ENCODE data around the gene OLFML2A.

Gene OLFML2A

DNA sequence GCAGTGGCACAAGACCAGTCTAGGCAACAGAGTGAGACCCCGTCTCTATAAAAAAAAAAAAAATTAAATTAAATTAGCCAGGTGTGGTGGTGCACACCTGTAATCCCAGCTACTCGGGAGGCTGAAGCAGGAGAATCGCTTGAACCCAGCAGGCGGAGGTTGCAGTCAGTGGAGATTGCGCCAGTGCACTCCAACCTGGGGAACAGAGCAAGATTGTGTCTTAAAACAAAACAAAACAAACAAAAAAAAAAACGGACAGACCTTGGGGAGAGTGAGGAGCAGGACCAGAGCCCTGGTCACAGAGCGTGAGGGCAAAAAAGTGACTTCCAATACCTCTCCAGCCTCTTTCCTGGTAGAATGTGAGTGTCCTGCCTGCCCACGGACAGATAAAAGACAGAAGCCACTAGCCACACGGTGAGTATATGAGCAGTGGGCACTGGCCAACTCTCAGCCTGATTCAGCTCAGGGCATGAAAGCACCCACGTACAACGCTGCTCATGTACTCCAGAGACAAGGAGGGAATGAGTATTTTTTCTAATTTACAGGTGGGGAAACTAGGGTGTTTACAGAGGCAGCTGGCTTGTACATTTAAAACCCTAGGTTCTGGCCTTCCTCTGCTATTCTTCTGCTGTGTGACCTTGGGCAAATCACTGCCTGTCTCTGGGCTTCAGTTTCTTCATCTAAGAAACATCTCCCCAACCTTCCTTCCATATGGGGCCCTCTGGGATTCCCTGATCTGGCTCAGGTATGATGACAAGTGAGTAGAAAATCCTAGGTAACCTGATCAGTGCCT is 1.8 kb downstream of the OLFML2A start:
- no peak for DNase-seq (ENCODE audit: low read depth in 3 of 3)

GRCh38 chr9:124779368-124780059 is 2.6 kb downstream of the OLFML2A start:
- no peak for DNase-seq (ENCODE audit: low read depth in 3 of 3)

DNA sequence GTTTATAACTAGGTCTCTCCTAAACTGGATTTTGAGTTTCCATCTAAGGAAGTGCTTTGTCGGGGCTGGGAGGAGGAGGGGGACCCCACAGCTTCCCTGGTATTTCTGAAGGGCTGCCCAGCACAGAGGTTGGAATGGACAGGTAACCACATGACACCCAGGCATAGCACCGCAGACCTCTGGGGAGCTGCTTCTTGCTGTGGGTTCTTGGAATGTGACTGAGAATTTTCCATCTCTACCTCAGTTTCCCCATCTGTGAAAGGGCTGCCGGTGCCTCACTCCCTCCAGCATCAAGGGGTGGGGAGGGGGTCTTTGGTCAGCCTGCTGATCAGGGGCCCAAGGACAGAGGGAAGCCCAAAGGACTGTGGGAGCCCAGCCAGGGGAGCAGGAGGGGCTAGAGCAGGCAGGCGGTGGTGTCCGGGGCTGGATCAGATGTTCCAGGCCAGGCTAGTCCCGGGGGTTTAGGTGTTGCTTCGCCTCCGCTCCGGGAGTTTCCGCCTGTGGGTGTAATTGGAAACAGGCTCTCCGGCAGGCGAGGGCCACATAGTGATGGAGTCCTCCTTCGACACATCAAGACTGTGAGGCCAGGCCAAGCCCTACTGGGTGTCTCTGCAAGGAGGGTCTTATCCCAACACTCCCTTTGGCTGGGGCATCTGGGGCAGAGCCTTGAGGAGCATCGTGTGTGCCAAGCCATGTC is 3.3 kb downstream of the OLFML2A start:
- no peak for DNase-seq (ENCODE audit: low read depth in 3 of 3)

DNA sequence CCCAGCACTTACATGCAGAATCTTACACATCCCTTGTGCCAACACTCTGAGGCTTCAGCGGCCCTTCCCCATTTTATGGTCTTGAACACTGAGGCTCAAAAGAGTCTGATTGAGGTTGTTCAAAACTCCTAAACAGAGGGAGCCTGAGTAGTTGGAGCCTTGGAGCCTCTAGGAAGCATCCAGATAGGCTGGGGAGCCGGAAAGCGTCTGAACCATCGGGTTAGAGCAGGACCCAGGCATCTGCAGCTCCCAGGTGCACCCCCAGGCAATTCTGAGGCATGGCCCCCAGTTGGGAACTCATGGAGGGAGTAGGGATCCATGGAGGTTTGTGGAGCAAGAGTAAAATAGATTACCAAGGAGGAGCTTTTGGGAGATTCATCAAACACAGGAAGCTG is 3.8 kb downstream of the OLFML2A start:
- DNase-seq (ENCODE audit: low read depth in 3 of 3) = no peak

- DNase-seq (ENCODE audit: low read depth in 3 of 3) = no peak
Measured at GRCh38 chr9:124781967-124782660, 5.2 kb downstream of the OLFML2A start.

- no peak for DNase-seq (ENCODE audit: low read depth in 3 of 3)
Measured at GRCh38 chr9:124782661-124783574, 6.0 kb downstream of the OLFML2A start.

GRCh38 chr9:124783830-124784229 is 6.9 kb downstream of the OLFML2A start:
- DNase-seq (ENCODE audit: low read depth in 3 of 3) = no peak

DNA sequence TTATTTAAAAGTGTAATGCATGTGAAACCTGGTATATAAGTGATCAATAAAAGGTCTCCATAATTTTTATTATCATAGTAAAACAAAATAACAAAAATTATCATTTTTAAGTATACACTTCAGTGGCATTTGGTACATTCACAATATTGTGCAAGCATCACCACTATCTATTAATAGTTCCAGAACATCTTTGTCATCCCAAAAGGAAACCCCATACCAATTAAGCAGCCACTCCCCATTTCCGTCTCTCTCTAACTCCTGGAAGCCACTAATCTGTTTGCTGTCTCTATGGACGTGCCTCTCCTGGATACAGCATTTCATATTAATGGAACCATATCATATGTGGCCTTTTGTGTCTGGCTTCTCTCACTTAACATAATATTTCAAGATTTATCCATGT is 7.6 kb downstream of the OLFML2A start:
- no peak for DNase-seq (ENCODE audit: low read depth in 3 of 3)

DNA sequence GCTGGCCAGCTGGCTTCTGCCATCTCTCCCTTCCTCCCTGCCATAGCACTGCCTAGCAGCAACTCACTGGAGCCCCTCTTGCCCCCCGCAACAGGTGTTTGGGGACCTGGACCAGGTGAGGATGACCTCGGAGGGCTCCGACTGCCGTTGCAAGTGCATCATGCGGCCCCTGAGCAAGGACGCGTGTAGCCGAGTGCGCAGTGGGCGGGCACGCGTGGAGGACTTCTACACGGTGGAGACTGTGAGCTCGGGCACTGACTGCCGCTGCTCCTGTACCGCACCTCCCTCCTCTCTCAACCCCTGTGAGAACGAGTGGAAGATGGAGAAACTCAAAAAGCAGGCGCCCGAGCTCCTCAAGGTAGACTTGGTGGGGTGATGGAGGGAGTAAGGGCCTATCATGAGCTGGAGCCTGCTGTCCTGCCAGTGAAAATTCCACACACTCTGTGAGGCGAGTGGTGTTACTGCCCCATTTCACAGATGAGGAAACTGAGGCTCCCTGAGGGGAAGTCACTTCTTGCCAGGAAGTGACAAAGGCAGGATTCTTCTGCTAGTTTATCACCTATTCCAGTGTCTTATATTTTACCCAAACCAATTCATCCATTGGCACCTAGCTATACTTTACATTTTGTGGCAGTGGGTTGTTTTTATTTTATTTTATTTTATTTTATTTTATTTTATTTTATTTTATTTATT is 10.1 kb downstream of the OLFML2A start:
- DNase-seq (ENCODE audit: low read depth in 3 of 3) = no peak

GRCh38 chr9:124788542-124789217 is 11.7 kb downstream of the OLFML2A start:
- DNase-seq (ENCODE audit: low read depth in 3 of 3) = no peak

DNA sequence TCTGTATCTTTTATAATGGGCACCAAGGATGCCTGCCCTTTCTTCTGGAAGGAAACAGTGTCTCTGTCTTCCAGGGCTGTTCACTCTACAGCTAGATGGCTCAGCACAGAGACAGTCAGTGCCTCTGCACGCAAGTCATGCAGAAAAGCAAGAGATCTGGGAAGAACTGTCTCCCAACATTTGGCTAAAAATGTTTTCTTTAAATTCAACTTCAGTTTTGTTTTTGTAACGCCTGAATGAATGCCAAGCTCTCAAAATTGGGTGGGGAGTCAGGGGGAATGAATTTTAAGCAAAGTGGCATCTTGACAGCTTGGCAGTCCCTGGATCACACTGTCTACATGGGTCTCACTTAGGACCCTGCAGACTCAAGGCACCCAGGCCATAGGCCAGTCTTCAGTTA is 12.6 kb downstream of the OLFML2A start:
- DNase-seq (ENCODE audit: low read depth in 3 of 3) = no peak

DNA sequence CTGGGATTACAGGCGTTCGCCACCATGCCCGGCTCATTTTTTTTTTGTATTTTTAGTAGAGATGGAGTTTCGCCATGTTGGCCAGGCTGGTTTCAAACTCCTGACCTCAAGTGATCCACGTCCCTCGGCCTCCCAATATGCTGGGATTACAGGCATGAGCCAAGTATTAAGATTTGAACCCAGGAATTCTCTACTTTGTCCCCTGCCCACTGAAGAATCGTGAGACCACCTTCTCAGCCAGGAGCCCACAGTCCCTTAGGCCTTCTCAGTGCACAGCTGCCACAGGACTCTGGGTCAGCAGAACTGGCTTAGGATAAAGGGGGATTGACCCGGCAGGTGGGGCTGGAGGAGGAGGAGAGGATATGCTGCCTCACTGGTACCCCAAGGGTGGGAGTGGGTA is 13.4 kb downstream of the OLFML2A start:
- no peak for DNase-seq (ENCODE audit: low read depth in 3 of 3)

DNA sequence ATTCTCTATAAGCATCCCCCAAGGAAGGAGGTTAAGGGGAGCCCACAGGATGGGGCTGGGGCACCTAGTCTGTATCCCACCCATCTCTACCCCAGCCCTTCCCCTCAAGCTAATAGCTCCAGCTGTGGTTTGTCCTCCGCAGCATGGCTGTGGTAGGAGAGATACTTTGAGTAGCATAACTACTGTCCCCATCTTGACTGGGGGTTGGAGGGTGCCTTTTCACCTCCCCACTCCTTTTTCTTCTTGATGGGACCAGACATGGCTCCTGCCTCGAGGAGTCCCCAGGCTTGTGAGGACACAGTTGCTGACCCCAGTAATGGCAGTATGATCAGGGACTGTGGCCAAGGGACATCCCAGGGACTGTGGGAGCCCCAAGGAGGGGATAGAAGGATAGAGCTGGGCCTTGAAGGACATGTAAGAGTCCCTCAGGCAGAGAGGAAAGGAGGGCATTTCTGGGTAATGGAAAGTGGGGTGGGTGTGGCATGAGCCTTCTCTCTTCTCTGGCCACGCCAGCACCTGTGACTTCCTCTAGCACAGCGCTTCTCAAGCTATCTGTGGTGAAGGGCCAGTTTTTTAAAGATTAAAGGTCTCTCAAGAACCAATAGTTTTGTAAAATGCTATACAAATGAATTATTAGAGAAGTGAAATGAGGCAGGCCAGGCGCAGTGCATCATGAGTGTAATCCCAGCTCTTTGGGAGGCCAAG is 14.0 kb downstream of the OLFML2A start:
- DNase-seq (ENCODE audit: low read depth in 3 of 3) = no peak

GRCh38 chr9:124792257-124793014 is 15.5 kb downstream of the OLFML2A start:
- no peak for DNase-seq (ENCODE audit: low read depth in 3 of 3)

- DNase-seq (ENCODE audit: low read depth in 3 of 3) = no peak
Measured at GRCh38 chr9:124793015-124793541, 16.1 kb downstream of the OLFML2A start.

- DNase-seq (ENCODE audit: low read depth in 3 of 3) = no peak
Measured at GRCh38 chr9:124794902-124795491, 18.1 kb downstream of the OLFML2A start.

DNA sequence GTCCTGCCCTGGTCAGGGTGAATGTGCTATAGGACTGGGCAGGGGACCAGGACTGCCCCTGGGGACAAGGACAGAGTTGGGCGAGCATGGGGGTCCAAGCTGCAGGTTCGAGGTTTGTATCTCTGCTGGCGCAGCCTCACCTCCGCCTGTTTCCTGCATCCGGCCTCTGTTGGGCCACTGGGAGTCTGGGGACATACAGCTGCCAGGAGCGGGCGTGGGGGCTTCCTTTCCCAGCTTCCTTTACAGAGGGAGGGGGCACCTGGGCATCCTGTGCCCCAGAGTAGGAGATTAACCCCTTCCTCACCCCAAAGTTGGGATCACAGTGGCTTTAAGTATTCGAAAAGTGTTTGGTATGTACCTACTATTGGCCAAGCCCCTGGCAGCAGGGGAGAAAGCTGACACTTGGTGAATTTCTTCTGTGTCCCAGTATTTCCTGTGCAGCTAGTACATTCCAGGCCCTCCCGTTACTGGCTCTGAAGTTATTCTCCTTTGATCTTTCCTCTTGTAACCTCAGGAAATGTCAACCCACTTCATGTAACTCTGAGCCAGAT is 19.0 kb downstream of the OLFML2A start:
- DNase-seq (ENCODE audit: low read depth in 3 of 3) = no peak
